GM20000 (cell line): ENCODE results near the gene LAMA4.

Experiments
- DNase-seq: peaks from one replicate; pipeline ENCODE4 v3.0.0; 2012; ENCODE audit warnings: low spot score
- TF ChIP-seq, protein P1 (sequence below): IDR thresholded peaks from 2 replicates; pipeline ENCODE4 v1.5.1; 2012; ENCODE audit warnings: mild to moderate bottlenecking, control low read depth; ENCODE audit errors: extremely low read depth, missing control alignments

Gene LAMA4

DNA sequence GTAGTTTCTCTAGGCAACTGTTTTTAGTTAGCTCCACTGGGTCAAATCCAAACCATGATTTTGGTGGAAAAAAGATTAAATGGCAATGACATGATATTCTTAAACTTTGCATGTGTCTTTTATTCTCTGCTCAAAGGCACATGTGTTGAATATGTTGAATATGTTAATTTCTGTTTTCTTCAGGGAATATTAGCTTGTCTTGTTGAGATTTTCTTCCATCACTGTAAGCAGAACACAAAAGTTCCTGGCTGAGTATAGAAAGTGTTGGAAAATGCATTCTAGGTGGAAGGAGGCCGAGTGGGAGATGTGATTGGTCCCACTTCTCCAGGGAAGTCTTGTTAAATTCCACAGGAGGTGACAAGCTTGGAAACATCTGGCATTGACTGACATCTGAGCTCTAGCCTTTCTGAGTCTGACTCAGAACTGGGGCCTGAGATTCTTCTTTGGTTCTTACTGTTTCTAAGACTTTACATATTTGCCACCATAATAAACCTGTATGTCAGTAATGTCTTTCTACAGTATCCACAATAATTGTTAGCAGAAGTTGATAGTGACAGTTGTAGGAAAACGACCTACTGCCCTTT is 81.1 kb downstream of the LAMA4 start:
- TF ChIP-seq, protein P1, sequence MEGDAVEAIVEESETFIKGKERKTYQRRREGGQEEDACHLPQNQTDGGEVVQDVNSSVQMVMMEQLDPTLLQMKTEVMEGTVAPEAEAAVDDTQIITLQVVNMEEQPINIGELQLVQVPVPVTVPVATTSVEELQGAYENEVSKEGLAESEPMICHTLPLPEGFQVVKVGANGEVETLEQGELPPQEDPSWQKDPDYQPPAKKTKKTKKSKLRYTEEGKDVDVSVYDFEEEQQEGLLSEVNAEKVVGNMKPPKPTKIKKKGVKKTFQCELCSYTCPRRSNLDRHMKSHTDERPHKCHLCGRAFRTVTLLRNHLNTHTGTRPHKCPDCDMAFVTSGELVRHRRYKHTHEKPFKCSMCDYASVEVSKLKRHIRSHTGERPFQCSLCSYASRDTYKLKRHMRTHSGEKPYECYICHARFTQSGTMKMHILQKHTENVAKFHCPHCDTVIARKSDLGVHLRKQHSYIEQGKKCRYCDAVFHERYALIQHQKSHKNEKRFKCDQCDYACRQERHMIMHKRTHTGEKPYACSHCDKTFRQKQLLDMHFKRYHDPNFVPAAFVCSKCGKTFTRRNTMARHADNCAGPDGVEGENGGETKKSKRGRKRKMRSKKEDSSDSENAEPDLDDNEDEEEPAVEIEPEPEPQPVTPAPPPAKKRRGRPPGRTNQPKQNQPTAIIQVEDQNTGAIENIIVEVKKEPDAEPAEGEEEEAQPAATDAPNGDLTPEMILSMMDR = no peak
- no peak for DNase-seq

DNA sequence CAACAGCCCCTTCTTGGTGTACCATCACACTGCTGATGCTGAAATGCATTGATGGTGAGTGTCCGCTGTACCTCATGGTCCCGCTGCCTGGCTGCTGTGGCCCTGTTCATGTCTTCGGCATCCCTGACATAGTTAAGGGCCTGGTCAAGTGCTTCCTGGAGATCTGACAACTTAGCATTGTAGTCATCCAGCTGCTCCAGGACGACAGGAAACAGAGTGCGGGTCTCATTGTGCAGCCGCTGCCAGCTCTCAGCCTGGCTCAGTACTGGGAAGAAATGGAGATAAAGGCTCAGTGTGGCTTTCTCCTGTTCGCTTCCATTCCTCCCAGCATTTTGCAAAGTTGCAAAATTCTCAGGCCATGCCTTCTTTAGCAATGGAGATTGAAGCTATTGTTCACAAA is 81.8 kb downstream of the LAMA4 start:
- TF ChIP-seq, protein P1 = no peak
- DNase-seq = no peak

DNA sequence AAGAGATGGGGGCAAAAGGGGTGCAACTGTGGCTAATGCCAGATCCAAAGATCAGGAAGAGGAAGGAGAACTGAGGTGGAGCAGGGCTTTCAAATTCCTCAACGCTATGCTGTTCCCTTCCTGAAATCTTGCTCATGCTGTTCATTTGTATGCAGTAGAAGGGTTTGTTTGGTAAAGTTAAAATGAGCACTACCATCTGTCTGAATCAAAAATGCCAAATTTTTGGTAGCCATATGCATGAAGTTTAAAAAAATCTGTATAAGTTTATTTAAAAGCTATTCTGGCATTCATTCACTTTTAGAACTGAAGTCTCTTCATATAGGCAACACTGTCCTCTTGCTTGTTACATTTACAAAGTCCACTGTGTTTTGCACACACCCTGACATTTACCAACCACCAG is 84.8 kb downstream of the LAMA4 start:
- TF ChIP-seq, protein P1 = no peak

DNA sequence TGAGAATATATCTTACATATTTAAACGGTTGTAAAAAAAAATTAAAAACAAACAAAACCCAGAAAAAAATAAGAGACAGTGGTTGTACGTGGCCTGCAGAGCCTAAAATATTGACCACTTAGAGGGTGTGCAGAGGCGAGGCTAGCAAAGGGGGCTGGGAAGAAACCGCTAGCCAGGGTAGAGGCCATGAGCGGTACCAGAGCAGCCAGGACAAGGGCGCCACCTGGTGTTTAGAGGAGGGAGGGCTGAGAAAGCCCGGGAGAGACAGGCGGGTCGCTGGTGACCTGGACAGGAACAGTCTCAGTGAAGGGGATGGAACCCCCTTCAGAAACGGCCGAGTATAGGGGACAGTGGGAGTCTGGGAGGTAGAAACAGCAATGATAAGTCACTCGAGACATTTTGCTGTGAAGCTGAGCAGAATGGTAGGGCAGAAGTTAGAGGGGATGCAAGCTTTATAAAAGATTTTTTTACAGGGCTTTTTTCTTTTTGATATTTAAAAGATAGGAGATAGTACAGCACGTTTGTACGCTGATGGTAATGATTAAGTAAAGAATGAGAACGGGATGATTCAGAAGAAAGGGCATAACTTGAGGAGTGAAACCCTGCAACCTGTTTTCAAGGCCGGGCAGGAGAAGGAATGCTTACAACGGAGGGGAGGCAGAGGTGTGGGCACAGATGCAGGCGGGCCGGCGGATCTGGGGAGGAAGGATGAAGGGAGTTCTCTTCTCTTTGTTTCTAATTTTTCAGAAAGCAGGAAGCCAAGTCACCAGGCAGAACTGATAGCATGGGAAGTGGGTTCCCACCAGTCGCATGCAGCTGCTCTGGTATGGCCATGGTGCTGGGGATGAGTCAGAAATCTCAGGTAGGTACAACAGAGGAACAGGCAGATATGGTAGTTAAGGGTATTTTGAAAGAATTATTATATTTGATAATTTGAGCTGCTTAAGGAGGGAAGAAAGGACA is 90.8 kb downstream of the LAMA4 start:
- peak; percentile 77 for DNase-seq
- TF ChIP-seq, protein P1 = peak; percentile 69

More for the DNA sequence above, 84.8 kb downstream of the LAMA4 start:
- no peak for DNase-seq

DNA sequence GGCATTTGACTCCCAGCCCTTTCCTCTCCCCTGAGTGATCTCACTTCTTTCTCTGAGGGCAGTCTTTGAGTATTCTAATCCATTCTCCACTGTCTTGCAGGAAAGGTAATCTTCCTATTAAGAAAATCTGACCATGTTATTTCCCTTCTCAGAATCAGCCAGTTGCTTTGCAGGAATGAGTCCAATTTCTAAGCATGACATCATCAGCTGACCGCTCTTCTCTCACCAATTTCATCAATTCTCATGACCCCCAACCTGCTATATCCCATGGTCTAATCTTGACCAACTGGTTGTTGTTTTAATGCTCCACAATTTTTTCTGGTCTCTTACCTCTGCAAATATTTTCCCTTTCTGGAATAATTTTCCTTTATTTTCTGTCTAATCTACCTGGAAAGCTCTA is 93.6 kb downstream of the LAMA4 start:
- TF ChIP-seq, protein P1 = no peak
- DNase-seq = no peak

DNA sequence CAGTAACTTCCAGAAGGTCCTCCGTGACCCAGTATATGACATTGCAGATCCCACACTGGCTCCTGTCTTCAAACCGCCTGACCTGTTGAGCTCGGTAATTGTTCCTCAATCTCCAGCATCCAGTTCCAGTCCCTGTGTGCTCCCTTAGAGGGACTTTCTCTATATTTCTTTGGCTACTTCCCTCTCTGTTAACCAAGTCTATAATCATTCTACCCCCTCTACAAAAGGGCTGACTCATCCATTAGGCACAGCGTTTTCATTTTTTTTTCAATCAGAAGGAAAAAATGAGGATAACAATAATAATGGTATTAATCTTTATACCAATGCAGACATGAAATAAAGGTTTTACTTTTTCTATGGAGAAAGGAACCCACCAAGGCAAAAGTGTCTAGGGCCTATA is 97.7 kb downstream of the LAMA4 start:
- no peak for DNase-seq
- TF ChIP-seq, protein P1 = no peak

DNA sequence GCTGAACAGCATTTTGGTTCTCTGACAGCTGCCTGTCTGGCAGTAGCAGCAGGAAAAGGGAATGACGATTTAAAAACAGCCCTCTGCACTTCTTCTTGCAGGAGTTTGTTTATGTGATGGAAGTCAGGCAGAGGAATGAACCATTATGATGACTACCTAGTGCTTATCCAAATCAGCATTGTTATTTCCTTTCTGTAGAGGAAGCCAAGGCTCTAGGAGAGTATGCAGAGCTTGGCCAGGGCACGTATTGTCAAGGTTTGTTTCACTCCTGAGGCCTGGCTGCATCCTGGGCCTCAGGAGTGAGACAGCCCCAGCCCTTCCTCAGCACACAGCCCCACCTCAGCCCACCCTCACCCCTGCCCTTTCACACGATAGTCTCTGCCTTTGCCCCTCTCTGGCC is 98.5 kb downstream of the LAMA4 start:
- no peak for DNase-seq
- TF ChIP-seq, protein P1 = no peak
